Osteoblast (primary cell): Measurements from ENCODE around the gene GH1. TPM values are rescaled to one million over a fixed set of nuclear protein-coding genes. Genes with fewer than 3 reads are reported as not detected.
"Not testable (repeated sequence)": the region's sequence is repeated elsewhere in the genome, so short reads cannot be mapped to it uniquely, and the experiment has no call there.

ENCODE experiments used
- DNase-seq: peaks from one replicate; pipeline ENCODE4 v3.0.0; 2011; ENCODE audit warnings: low spot score, mixed read lengths; ENCODE audit not compliant: insufficient read length; ENCODE audit errors: missing footprints
- H2AFZ ChIP-seq: 2 replicates; pipeline ENCODE4 v1.6.0; 2011; ENCODE audit warnings: mild to moderate bottlenecking, low read length
- H3K27ac ChIP-seq: 2 replicates; pipeline ENCODE4 v1.5.1; 2011; ENCODE audit warnings: mild to moderate bottlenecking, low read depth, low read length, moderate library complexity
- H3K27me3 ChIP-seq: 2 replicates; pipeline ENCODE4 v1.6.0; 2012; ENCODE audit warnings: mild to moderate bottlenecking, control low read depth, inconsistent platforms, low read length, moderate library complexity; ENCODE audit not compliant: insufficient read depth
- H3K36me3 ChIP-seq: 2 replicates; pipeline ENCODE4 v1.5.1; 2011; ENCODE audit warnings: mild to moderate bottlenecking, low read length, control low read depth, moderate library complexity; ENCODE audit not compliant: insufficient read depth
- H3K4me1 ChIP-seq: 2 replicates; pipeline ENCODE4 v1.5.1; 2011; ENCODE audit warnings: mild to moderate bottlenecking, low read length, control low read depth, moderate library complexity; ENCODE audit not compliant: insufficient read depth
- H3K4me2 ChIP-seq: 2 replicates; pipeline ENCODE4 v1.6.0; 2011; ENCODE audit warnings: mild to moderate bottlenecking, low read length; ENCODE audit not compliant: insufficient read depth
- H3K4me3 ChIP-seq: fragments of 200-600 bp; sonication (generic); 3 replicates; pipeline ENCODE4 v1.5.1; 2012; ENCODE audit warnings: mild to moderate bottlenecking, low read length, inconsistent platforms; ENCODE audit not compliant: insufficient read depth
- H3K79me2 ChIP-seq: 2 replicates; pipeline ENCODE4 v1.6.0; 2012; ENCODE audit warnings: mild to moderate bottlenecking, low read length, control low read depth, inconsistent platforms; ENCODE audit not compliant: insufficient read depth
- H3K9me3 ChIP-seq: 2 replicates; pipeline ENCODE4 v1.5.1; 2011; ENCODE audit warnings: low read depth, low read length, control low read depth
- H4K20me1 ChIP-seq: 2 replicates; pipeline ENCODE4 v1.6.0; 2012; ENCODE audit warnings: mild to moderate bottlenecking, low read length, control low read depth; ENCODE audit not compliant: insufficient read depth
- CTCF ChIP-seq: IDR thresholded peaks from 2 replicates; pipeline ENCODE4 v1.5.1; 2011; ENCODE audit warnings: mild to moderate bottlenecking, low read depth, low read length, moderate library complexity; ENCODE audit errors: extremely low read depth
- total RNA-seq: library from RNA; depleted of rRNA; stranded (reverse); fragments of >200 nt; gene quantifications from 2 replicates; pipeline ENCODE4 v1.2.3, GENCODE V29; 2012

GH1 gene
- total RNA-seq, 1 donor, result not detected

GRCh38 chr17:63911041-63911635 lies 7.5 kb downstream of the GH1 start, which contains the start of gene CSHL1:
Gene CSHL1, minus strand, starts transcription at chr17:63911258. Its CDS starts 62 bp downstream, at chr17:63911196.
- H3K27ac ChIP-seq, result no peak within 1 kb of the TSS
- no peak within 1 kb of the TSS for H2AFZ ChIP-seq
- peaks cover 7% of the 10 kb centered on the region for H3K27me3 ChIP-seq
- no peaks in the 10 kb centered on the region for H4K20me1 ChIP-seq
- no peaks in the 10 kb centered on the region for H3K4me1 ChIP-seq
- no peaks in the 10 kb centered on the region for H3K36me3 ChIP-seq
- no peak within 1 kb of the TSS for H3K4me2 ChIP-seq
- H3K79me2 ChIP-seq, result no peaks in the 10 kb centered on the region
- no peak for DNase-seq
- TF ChIP-seq CTCF, result no peak
- H3K4me3 ChIP-seq, result no peak within 1 kb of the TSS
- no peaks in the 10 kb centered on the region for H3K9me3 ChIP-seq

- H3K9me3 ChIP-seq, result no peaks in the 10 kb centered on the region
- no peaks in the 10 kb centered on the region for H3K27me3 ChIP-seq
- no peak overlapping the region for H3K4me2 ChIP-seq
- H4K20me1 ChIP-seq, result no peaks in the 10 kb centered on the region
- H3K27ac ChIP-seq, result no peak overlapping the region
- no peaks in the 10 kb centered on the region for H3K36me3 ChIP-seq
- no peaks in the 10 kb centered on the region for H3K4me1 ChIP-seq
- no peak for DNase-seq
- H3K4me3 ChIP-seq, result no peak overlapping the region
- TF ChIP-seq CTCF, result no peak
- H3K79me2 ChIP-seq, result no peaks in the 10 kb centered on the region
- H2AFZ ChIP-seq, result no peak overlapping the region
These were observed 8.5 kb downstream of the GH1 start for GRCh38 chr17:63910096-63910495.

GRCh38 chr17:63909586-63909985 lies 9.1 kb downstream of the GH1 start:
- H2AFZ ChIP-seq, DNase-seq, H3K36me3 ChIP-seq, H3K4me1 ChIP-seq, H3K4me2 ChIP-seq, H3K4me3 ChIP-seq, H3K27ac ChIP-seq, H3K79me2 ChIP-seq, H3K9me3 ChIP-seq, H4K20me1 ChIP-seq, H3K27me3 ChIP-seq: not testable (repeated sequence)

GRCh38 chr17:63907161-63907778 lies 11.4 kb downstream of the GH1 start:
- H3K4me3 ChIP-seq, H3K36me3 ChIP-seq, H3K4me2 ChIP-seq, H2AFZ ChIP-seq, H3K4me1 ChIP-seq, DNase-seq, H3K79me2 ChIP-seq, H4K20me1 ChIP-seq, H3K9me3 ChIP-seq, H3K27ac ChIP-seq, H3K27me3 ChIP-seq: not testable (repeated sequence)

- not testable (repeated sequence) for H3K9me3 ChIP-seq, H3K4me3 ChIP-seq, H3K79me2 ChIP-seq, H3K4me2 ChIP-seq, H3K27ac ChIP-seq, H4K20me1 ChIP-seq, H2AFZ ChIP-seq, H3K27me3 ChIP-seq, DNase-seq, H3K4me1 ChIP-seq, H3K36me3 ChIP-seq
These were observed 13.8 kb downstream of the GH1 start for GRCh38 chr17:63904796-63905195.
